Endothelial cell of umbilical vein (primary cell): ENCODE data around the gene SNRNP200. TPM values are rescaled to one million over a fixed set of nuclear protein-coding genes. Genes with fewer than 3 reads are reported as not detected.

ENCODE experiments used
- BruUV-seq: library from RNA; stranded (reverse); fragments of 400-500 nt; replicated peaks from 2 replicates; lab custom pipeline; 2021; lab: Mats Ljungman, UMichigan
- CTCF ChIA-PET: fragments of 300-600, 350-600 bp; sonication (Branson Sonifier 250); formaldehyde crosslinking; loops from one replicate; lab custom pipeline; 2021; ENCODE audit warnings: antibody characterized with exemption, inconsistent platforms; lab: Charles Lee
- POLR2A ChIA-PET: fragments of 300-600, 350-600 bp; sonication (Branson Sonifier 250); formaldehyde crosslinking; loops from one replicate; lab custom pipeline; 2021; ENCODE audit warnings: antibody characterized with exemption, inconsistent platforms; lab: Charles Lee
- DNase-seq: peaks from one replicate; pipeline ENCODE4 v3.0.0-alpha.2; 2011; ENCODE audit warnings: low read depth, low spot score
- FAIRE-seq: peaks from 2 replicates; lab custom pipeline; 2011; peaks lifted over from hg19 to GRCh38; lab: Jason Lieb, UNC
- H2AFZ ChIP-seq: 2 replicates; pipeline ENCODE4 v1.6.0; 2012; ENCODE audit warnings: low read depth, low read length, control low read depth, inconsistent platforms
- H3K27ac ChIP-seq: 2 replicates; pipeline ENCODE4 v1.5.1; 2011; ENCODE audit warnings: low read depth, mild to moderate bottlenecking, control low read depth, low read length, moderate library complexity; ENCODE audit not compliant: insufficient read depth
- H3K27me3 ChIP-seq, 2 experiments: 2 replicates each; pipeline versions ENCODE4 v1.6.0 to v1.6.1; 2011; ENCODE audit warnings: low read length in 2 of 2, mixed read lengths in 1 of 2; ENCODE audit not compliant: control insufficient read depth in 2 of 2, insufficient read depth in 2 of 2
- H3K36me3 ChIP-seq, 2 experiments: 2 replicates in 1 of 2; 3 replicates in 1 of 2; pipeline ENCODE4 v1.5.1; 2011; ENCODE audit warnings: low read length in 2 of 2, mild to moderate bottlenecking in 1 of 2, moderate library complexity in 1 of 2; ENCODE audit not compliant: control insufficient read depth in 2 of 2, insufficient read depth in 2 of 2; ENCODE audit errors: extremely low read depth in 1 of 2
- H3K4me1 ChIP-seq: 3 replicates; pipeline ENCODE4 v1.5.1; 2011; ENCODE audit warnings: mild to moderate bottlenecking, low read length; ENCODE audit not compliant: control insufficient read depth, insufficient read depth; ENCODE audit errors: extremely low read depth
- H3K4me2 ChIP-seq: 2 replicates; pipeline ENCODE4 v1.6.1; 2011; ENCODE audit warnings: low read length, control low read depth, mixed read lengths; ENCODE audit not compliant: insufficient read depth
- H3K4me3 ChIP-seq, 3 experiments: fragments of 200-600 bp in 1 of 3; sonication (generic), shearing (Covaris generic) in 1 of 3; replicated peaks in 1 of 3; 2 replicates each; pipeline ENCODE4 v1.5.1; 2011 to 2016; ENCODE audit warnings: control low read depth in 3 of 3, low read length in 3 of 3, mild to moderate bottlenecking in 2 of 3, inconsistent platforms in 1 of 3, low read depth in 1 of 3, moderate library complexity in 1 of 3; ENCODE audit not compliant: insufficient read depth in 1 of 3
- H3K79me2 ChIP-seq: 2 replicates; pipeline ENCODE4 v1.6.0; 2012; ENCODE audit warnings: low read length, inconsistent platforms; ENCODE audit not compliant: control insufficient read depth, insufficient read depth
- H3K9ac ChIP-seq: replicated peaks from 2 replicates; pipeline ENCODE3; 2011; ENCODE audit warnings: low read length, control low read depth; ENCODE audit not compliant: insufficient read depth; ENCODE audit errors: extremely low read depth
- H3K9me1 ChIP-seq: replicated peaks from 3 replicates; pipeline ENCODE4 v1.6.0; 2011; ENCODE audit warnings: mild to moderate bottlenecking, low read length; ENCODE audit not compliant: control insufficient read depth, insufficient read depth; ENCODE audit errors: extremely low read depth
- H3K9me3 ChIP-seq: replicated peaks from 2 replicates; pipeline ENCODE4 v1.5.1; 2012; ENCODE audit warnings: low read length, inconsistent platforms; ENCODE audit not compliant: control insufficient read depth, insufficient read depth
- H4K20me1 ChIP-seq: replicated peaks from 2 replicates; pipeline ENCODE3; 2011; ENCODE audit warnings: mild to moderate bottlenecking, low read length; ENCODE audit not compliant: control insufficient read depth, insufficient read depth; ENCODE audit errors: extremely low read depth
- EZH2 ChIP-seq: IDR thresholded peaks from 2 replicates; pipeline ENCODE4 v1.6.1; 2012; ENCODE audit warnings: borderline replicate concordance, low read depth, mild to moderate bottlenecking, moderate library complexity, low read length, inconsistent platforms; ENCODE audit not compliant: severe bottlenecking
- FOS ChIP-seq: IDR thresholded peaks from 2 replicates; pipeline ENCODE4 v1.6.1; 2011; ENCODE audit warnings: mild to moderate bottlenecking, low read length, moderate library complexity, borderline replicate concordance; ENCODE audit not compliant: insufficient read depth
- GATA2 ChIP-seq: IDR thresholded peaks from 2 replicates; pipeline ENCODE4 v1.7.0; 2011; ENCODE audit warnings: low read depth, mild to moderate bottlenecking, moderate library complexity, mixed read lengths, low read length; ENCODE audit not compliant: insufficient read length, insufficient read depth
- JUN ChIP-seq: IDR thresholded peaks from 2 replicates; pipeline ENCODE4 v1.6.1; 2011; ENCODE audit warnings: borderline replicate concordance, low read depth; ENCODE audit not compliant: insufficient read length, insufficient read depth
- MAX ChIP-seq: IDR thresholded peaks from 2 replicates; pipeline ENCODE4 v1.6.1; 2011; ENCODE audit not compliant: insufficient read depth, insufficient read length
- MYC ChIP-seq: IDR thresholded peaks from one replicate; pipeline ENCODE4 v1.6.1; 2011; ENCODE audit warnings: mild to moderate bottlenecking, low read depth, low read length
- POLR2A ChIP-seq: IDR thresholded peaks from 2 replicates; pipeline ENCODE4 v1.6.1; 2012; ENCODE audit warnings: low read depth, mild to moderate bottlenecking, control low read depth, low read length
- POLR2AphosphoS5 ChIP-seq: IDR thresholded peaks from 2 replicates; pipeline ENCODE4 v1.6.1; 2012; ENCODE audit warnings: low read depth, mild to moderate bottlenecking, control low read depth, low read length, moderate library complexity; ENCODE audit not compliant: insufficient read depth
- dilution Hi-C: fragments of 300-500 bp; cut with MboI; formaldehyde crosslinking; loops from one replicate; pipeline ENCODE4 v1.15.0; 2019; ENCODE audit warnings: low sequenced_read_pairs; ENCODE audit not compliant: extremely low pct_ligation_motif_present
- intact Hi-C: fragments of 100-400 bp; cut with micrococcal nuclease; formaldehyde crosslinking; loops from one replicate; pipeline ENCODE4 v1.10.0; 2022
- polyA plus RNA-seq, 4 experiments: library from polyadenylated mRNA; depleted of rRNA in 3 of 4; stranded (reverse) in 3 of 4; unstranded in 1 of 4; fragments of >200 nt; gene quantifications; 2 replicates each; pipeline versions ENCODE4 v1.2.1 to v1.2.3, GENCODE V29; 2011 to 2012; ENCODE audit warnings: missing spikeins in 1 of 4
- total RNA-seq: library from RNA; stranded (reverse); gene quantifications from 2 replicates; pipeline ENCODE4 v1.2.3, GENCODE V29; 2021
- TF ChIP-seq, protein P1 (sequence below), 2 donors: IDR thresholded peaks; 1 replicate in 1 of 2; 2 replicates in 1 of 2; pipeline ENCODE4 v1.5.1; 2011; ENCODE audit warnings: low read length in 2 of 2, mild to moderate bottlenecking in 2 of 2, moderate library complexity in 2 of 2, control low read depth in 1 of 2, inconsistent platforms in 1 of 2, low read depth in 1 of 2; ENCODE audit not compliant: insufficient read depth in 1 of 2; ENCODE audit errors: extremely low read depth in 1 of 2

SNRNP200 gene
- total and polyA plus RNA-seq, 2 donors (not counting 3 experiments of a cell fraction or from before 2014, with no cell fraction given), result 124 to 155 TPM

DNA sequence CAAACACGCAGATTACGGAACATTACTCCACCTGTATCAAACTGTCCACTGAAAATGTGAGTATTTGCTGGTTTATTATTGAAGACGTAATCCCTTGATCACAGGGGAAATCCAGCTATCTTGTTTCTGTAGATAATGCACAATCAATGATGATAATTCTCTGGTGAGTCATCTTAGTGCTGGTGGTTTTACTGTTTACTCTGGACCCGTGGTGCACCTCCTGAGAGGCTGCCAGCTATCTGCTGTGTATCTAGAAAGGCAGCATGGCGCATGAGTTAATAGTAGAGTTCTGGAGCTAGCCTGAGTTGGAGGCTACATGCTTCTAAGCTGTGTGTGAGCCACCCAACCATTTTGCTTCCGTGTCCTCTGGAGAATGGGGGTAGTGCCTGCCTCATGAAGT is 36.7 kb upstream of the SNRNP200 start:
- Histone ChIP-seq H3K4me1 (no peaks in the 10 kb centered on the region), H3K4me2 (no peak overlapping the region), H3K27ac (no peak overlapping the region), H2AFZ (no peak overlapping the region), H3K27me3 (no peaks in the 10 kb centered on the region), H3K9ac (no peak overlapping the region), H3K79me2 (peaks cover 42% of the 10 kb centered on the region), H3K4me3 (no peak overlapping the region), H3K9me1 (no peaks in the 10 kb centered on the region), H3K9me3 (no peaks in the 10 kb centered on the region), H3K36me3 (peaks cover 0 to 20% of the 10 kb centered on the region in 2 experiments), H4K20me1 (no peaks in the 10 kb centered on the region)
- ChIA-PET POLR2A (no interaction called here), CTCF (interaction anchor here (1.0 kb wide), 2 partner anchors 11 to 22 kb away, joined by 3 read pairs; no protein-coding TSS in a partner anchor)
- peak; percentile 28 for DNase-seq
- dilution Hi-C loops, result no loop called here
- BruUV-seq, result no TSS peak
- no peak for FAIRE-seq
- no peak for TF ChIP-seq EZH2
- TF ChIP-seq POLR2A, result no peak
- TF ChIP-seq, protein P1, sequence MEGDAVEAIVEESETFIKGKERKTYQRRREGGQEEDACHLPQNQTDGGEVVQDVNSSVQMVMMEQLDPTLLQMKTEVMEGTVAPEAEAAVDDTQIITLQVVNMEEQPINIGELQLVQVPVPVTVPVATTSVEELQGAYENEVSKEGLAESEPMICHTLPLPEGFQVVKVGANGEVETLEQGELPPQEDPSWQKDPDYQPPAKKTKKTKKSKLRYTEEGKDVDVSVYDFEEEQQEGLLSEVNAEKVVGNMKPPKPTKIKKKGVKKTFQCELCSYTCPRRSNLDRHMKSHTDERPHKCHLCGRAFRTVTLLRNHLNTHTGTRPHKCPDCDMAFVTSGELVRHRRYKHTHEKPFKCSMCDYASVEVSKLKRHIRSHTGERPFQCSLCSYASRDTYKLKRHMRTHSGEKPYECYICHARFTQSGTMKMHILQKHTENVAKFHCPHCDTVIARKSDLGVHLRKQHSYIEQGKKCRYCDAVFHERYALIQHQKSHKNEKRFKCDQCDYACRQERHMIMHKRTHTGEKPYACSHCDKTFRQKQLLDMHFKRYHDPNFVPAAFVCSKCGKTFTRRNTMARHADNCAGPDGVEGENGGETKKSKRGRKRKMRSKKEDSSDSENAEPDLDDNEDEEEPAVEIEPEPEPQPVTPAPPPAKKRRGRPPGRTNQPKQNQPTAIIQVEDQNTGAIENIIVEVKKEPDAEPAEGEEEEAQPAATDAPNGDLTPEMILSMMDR (IDR thresholded peaks at IDR 0.05; ENCODE audit: extremely low read depth in 1 of 2, insufficient read depth in 1 of 2, low read depth in 1 of 2, low read length in 2 of 2), result no peak
- peak; percentile 20 for TF ChIP-seq FOS
- intact Hi-C loops, result no loop called here

- POLR2A ChIA-PET, result no interaction called here
- CTCF ChIA-PET, result interaction anchor here (1.1 kb wide), 1 partner anchor 66 kb away, joined by 4 read pairs; no protein-coding TSS in a partner anchor
- Histone ChIP-seq H3K27ac (no peak overlapping the region), H3K4me2 (no peak overlapping the region), H3K79me2 (peaks cover 46% of the 10 kb centered on the region), H3K9me3 (no peaks in the 10 kb centered on the region), H2AFZ (no peak overlapping the region), H3K4me1 (peaks cover 4% of the 10 kb centered on the region), H3K4me3 (no peak overlapping the region), H3K9me1 (no peaks in the 10 kb centered on the region), H3K36me3 (peaks cover 0 to 20% of the 10 kb centered on the region in 2 experiments), H3K9ac (no peak overlapping the region), H3K27me3 (no peaks in the 10 kb centered on the region), H4K20me1 (no peaks in the 10 kb centered on the region)
- FAIRE-seq, result no peak
- BruUV-seq, result no TSS peak
- intact Hi-C loops (no loop called here), dilution Hi-C loops (no loop called here)
- no peak for DNase-seq
- no peak for TF ChIP-seq GATA2
- no peak for TF ChIP-seq FOS
- no peak for TF ChIP-seq POLR2AphosphoS5
- TF ChIP-seq JUN, result no peak
- TF ChIP-seq EZH2, result no peak
- TF ChIP-seq MAX, result no peak
- no peak for TF ChIP-seq MYC
- TF ChIP-seq, protein P1 (IDR thresholded peaks at IDR 0.05; ENCODE audit: extremely low read depth in 1 of 2, insufficient read depth in 1 of 2, low read depth in 1 of 2, low read length in 2 of 2), result no peak
- TF ChIP-seq POLR2A, result no peak
Measured at GRCh38 chr2:96341641-96342040, 36.3 kb upstream of the SNRNP200 start.
